K562 (cell line): ENCODE measurements around the gene SLC25A1. TPM values are rescaled to one million over a fixed set of nuclear protein-coding genes. Genes with fewer than 3 reads are reported as not detected.

Source experiments
- ATAC-seq: fragments of 200-7000 bp; cut with Tn5 transposase; 3 replicates; pipeline ENCODE4 v1.9.1; 2020; ENCODE audit warnings: moderate library complexity
- BruUV-seq: library from RNA; stranded (reverse); fragments of 400-500 nt; replicated peaks from 2 replicates; lab custom pipeline; 2021; lab: Mats Ljungman, UMichigan
- CTCF ChIA-PET: fragments of 300-600 bp; formaldehyde crosslinking; extraction: SDS; loops from one replicate; lab custom pipeline; 2021; ENCODE audit warnings: low intra/inter-chr PET ratio; lab: Yijun Ruan, JAX
- POLR2A ChIA-PET: fragments of 300-600, 350-650 bp; sonication (Branson Sonifier 250); formaldehyde crosslinking; extraction: SDS; loops from one replicate; lab custom pipeline; 2021; ENCODE audit warnings: antibody characterized with exemption, inconsistent platforms; lab: Yijun Ruan, JAX
- DNase-seq, 4 experiments: peaks; one replicate each; pipeline versions ENCODE4 v3.0.0 to v3.0.0-alpha.2; 2011 to 2018; ENCODE audit warnings: low spot score in 3 of 4, mixed read lengths in 3 of 4; ENCODE audit errors: extremely low read depth in 1 of 4
- FAIRE-seq: peaks from 2 replicates; lab custom pipeline; 2011; peaks lifted over from hg19 to GRCh38; lab: Jason Lieb, UNC
- H2AFZ ChIP-seq: 2 replicates; pipeline ENCODE4 v1.6.0; 2011; ENCODE audit warnings: low read depth, low read length, control low read depth, inconsistent platforms
- H3K27ac ChIP-seq: fragments of 200-600 bp; 3 replicates; pipeline ENCODE4 v1.8.0; 2011; ENCODE audit warnings: low read depth, mild to moderate bottlenecking, control low read depth, inconsistent platforms, low read length, moderate library complexity, mixed read lengths; ENCODE audit errors: extremely low read depth
- H3K27me3 ChIP-seq, 2 experiments: fragments of 300-600 bp in 1 of 2; 2 replicates in 1 of 2; 3 replicates in 1 of 2; pipeline versions ENCODE4 v1.6.0 to v1.8.0; 2011; ENCODE audit warnings: inconsistent platforms in 2 of 2, low read length in 2 of 2, mild to moderate bottlenecking in 1 of 2, mixed read lengths in 1 of 2, moderate library complexity in 1 of 2; ENCODE audit not compliant: control insufficient read depth in 2 of 2, insufficient read depth in 2 of 2
- H3K36me3 ChIP-seq: fragments of 300-600 bp; 3 replicates; pipeline ENCODE4 v1.8.0; 2011; ENCODE audit warnings: mild to moderate bottlenecking, low read length, inconsistent platforms; ENCODE audit not compliant: control insufficient read depth, insufficient read depth
- H3K4me1 ChIP-seq, 2 experiments: fragments of 200-600 bp in 1 of 2; replicated peaks in 1 of 2; 2 replicates in 1 of 2; 3 replicates in 1 of 2; pipeline versions ENCODE4 v1.5.1 to v1.8.0; 2011; ENCODE audit warnings: inconsistent platforms in 2 of 2, low read length in 2 of 2, mild to moderate bottlenecking in 1 of 2, mixed read lengths in 1 of 2, moderate library complexity in 1 of 2; ENCODE audit not compliant: control insufficient read depth in 2 of 2, insufficient read depth in 2 of 2
- H3K4me2 ChIP-seq: 2 replicates; pipeline ENCODE4 v1.6.1; 2011; ENCODE audit warnings: low read length, control low read depth, inconsistent platforms, mixed read lengths; ENCODE audit not compliant: insufficient read depth
- H3K4me3 ChIP-seq: fragments of 200-600 bp; sonication (generic), shearing (Covaris generic); 2 replicates; pipeline ENCODE4 v1.5.1; 2016; ENCODE audit warnings: control low read depth, inconsistent platforms
- H3K79me2 ChIP-seq: fragments of 200-600 bp; 3 replicates; pipeline ENCODE4 v1.8.0; 2011; ENCODE audit warnings: low read length, inconsistent platforms; ENCODE audit not compliant: control insufficient read depth, insufficient read depth
- H3K9ac ChIP-seq, 2 experiments: 2 replicates each; pipeline versions ENCODE4 v1.6.0 to v1.6.1; 2011; ENCODE audit warnings: low read depth in 2 of 2, low read length in 2 of 2, control low read depth in 1 of 2, inconsistent platforms in 1 of 2, mild to moderate bottlenecking in 1 of 2, mixed read lengths in 1 of 2; ENCODE audit not compliant: insufficient read depth in 1 of 2
- H3K9me1 ChIP-seq: one replicate; pipeline ENCODE4 v1.6.0; 2011; ENCODE audit warnings: inconsistent platforms, mild to moderate bottlenecking, low read length, moderate library complexity; ENCODE audit not compliant: control insufficient read depth, insufficient read depth
- H3K9me3 ChIP-seq: replicated peaks from 2 replicates; pipeline ENCODE4 v1.5.1; 2011; ENCODE audit warnings: low read depth, low read length, inconsistent platforms; ENCODE audit not compliant: control insufficient read depth, insufficient read depth
- H4K20me1 ChIP-seq: replicated peaks from 2 replicates; pipeline ENCODE4 v1.6.1; 2011; ENCODE audit warnings: low read length, inconsistent platforms, mixed read lengths; ENCODE audit not compliant: control insufficient read depth, insufficient read depth
- CHD2 ChIP-seq: IDR thresholded peaks from 2 replicates; pipeline ENCODE4 v1.6.1; 2011; ENCODE audit warnings: low read depth, low read length
- ESRRA ChIP-seq: fragments of 450-650 bp; IDR thresholded peaks from 2 replicates; pipeline ENCODE4 v1.6.1; 2014; ENCODE audit warnings: low read depth, mild to moderate bottlenecking, moderate library complexity, borderline replicate concordance
- KLF13 ChIP-seq: fragments of 450-650 bp; IDR thresholded peaks from 2 replicates; pipeline ENCODE4 v1.6.1; 2016; ENCODE audit warnings: missing genetic modification characterization, low read depth, mild to moderate bottlenecking, missing compliant biosample characterization, moderate library complexity, borderline replicate concordance
- MBD2 ChIP-seq: sonication (generic); IDR thresholded peaks from 2 replicates; pipeline ENCODE4 v1.6.1; 2016; ENCODE audit warnings: low read depth, borderline replicate concordance
- NFYB ChIP-seq: IDR thresholded peaks from 2 replicates; pipeline ENCODE4 v1.6.1; 2011; ENCODE audit warnings: mild to moderate bottlenecking, moderate library complexity; ENCODE audit not compliant: insufficient read length; ENCODE audit errors: extremely low read depth
- NONO ChIP-seq, 2 experiments: fragments of 200-400 bp in 1 of 2; fragments of 450-650 bp in 1 of 2; formaldehyde crosslinking in 1 of 2; IDR thresholded peaks; 2 replicates each; pipeline ENCODE4 v1.6.1; 2017; ENCODE audit warnings: low read depth in 2 of 2, mild to moderate bottlenecking in 2 of 2, moderate library complexity in 2 of 2, low read length in 1 of 2
- RFX1 ChIP-seq: fragments of 450-650 bp; IDR thresholded peaks from 2 replicates; pipeline ENCODE4 v1.6.1; 2016; ENCODE audit warnings: mild to moderate bottlenecking, moderate library complexity
- SIX5 ChIP-seq, 2 experiments: IDR thresholded peaks; 2 replicates each; pipeline ENCODE4 v1.6.1; 2011; ENCODE audit warnings: low read length in 2 of 2, borderline replicate concordance in 1 of 2, low read depth in 1 of 2, mild to moderate bottlenecking in 1 of 2, moderate library complexity in 1 of 2; ENCODE audit not compliant: insufficient read depth in 1 of 2
- SP1 ChIP-seq: sonication (generic); formaldehyde crosslinking; IDR thresholded peaks from 2 replicates; pipeline ENCODE4 v1.8.1; 2022; ENCODE audit warnings: mild to moderate bottlenecking, missing genetic modification reagents
- ZC3H8 ChIP-seq: fragments of 450-650 bp; IDR thresholded peaks from 2 replicates; pipeline ENCODE4 v1.6.1; 2017
- ZEB2 ChIP-seq: fragments of 450-650 bp; IDR thresholded peaks from 2 replicates; pipeline ENCODE4 v1.6.1; 2016
- WGBS: fragments of 100-300 bp; shearing (Covaris generic); methylation state at CpG from one replicate; pipeline ENCODE4 v1.1.6; 2016; ENCODE audit warnings: low coverage, mixed read lengths; ENCODE audit not compliant: insufficient coverage; ENCODE audit errors: missing lambda C conversion rate; 5-methylcytosine and 5-hydroxymethylcytosine counted together
- in situ Hi-C: fragments of 300-500 bp; cut with MboI; formaldehyde crosslinking; loops from 4 replicates; pipeline ENCODE4 v1.15.0; 2018; ENCODE audit warnings: inconsistent platforms, mixed read lengths
- intact Hi-C: fragments of 100-400 bp; cut with micrococcal nuclease; formaldehyde crosslinking; loops from 2 replicates; pipeline ENCODE4 v1.14.2; 2022
- polyA plus RNA-seq, 8 experiments: library from polyadenylated mRNA; depleted of rRNA in 4 of 8; stranded (reverse) in 5 of 8; unstranded in 3 of 8; fragments of >200 nt; fragmentation: Nextera tagmentation in 2 of 8; fragmentation: Illumina TruSeq in 1 of 8; extraction: Ambion mirVana in 2 of 8; extraction: Trizol in 1 of 8; gene quantifications; 2 replicates each; pipeline versions ENCODE4 v1.2.1 to v1.2.3, GENCODE V29; 2011 to 2014; ENCODE audit warnings: inconsistent platforms in 1 of 8, missing spikeins in 1 of 8
- total RNA-seq, 7 experiments: library from RNA; depleted of rRNA in 6 of 7; stranded (reverse); fragments of >200 nt in 6 of 7; fragmentation: Illumina TruSeq in 2 of 7; extraction: Trizol in 2 of 7; gene quantifications; 2 replicates each; pipeline versions ENCODE4 v1.2.1 to v1.2.3, GENCODE V29; 2011 to 2021; ENCODE audit warnings: low replicate concordance in 1 of 7
- TF ChIP-seq, protein P1 (sequence below): sonication (generic); formaldehyde crosslinking; IDR thresholded peaks from 2 replicates; pipeline ENCODE4 v1.8.1; 2023; ENCODE audit warnings: missing genetic modification reagents, mild to moderate bottlenecking, borderline replicate concordance

Gene SLC25A1
- total and polyA plus RNA-seq, 9 of the 15 experiments (the other 6 are each of a cell fraction or from before 2014, with no cell fraction given) = 11.0 to 408 (median 110) TPM

DNA sequence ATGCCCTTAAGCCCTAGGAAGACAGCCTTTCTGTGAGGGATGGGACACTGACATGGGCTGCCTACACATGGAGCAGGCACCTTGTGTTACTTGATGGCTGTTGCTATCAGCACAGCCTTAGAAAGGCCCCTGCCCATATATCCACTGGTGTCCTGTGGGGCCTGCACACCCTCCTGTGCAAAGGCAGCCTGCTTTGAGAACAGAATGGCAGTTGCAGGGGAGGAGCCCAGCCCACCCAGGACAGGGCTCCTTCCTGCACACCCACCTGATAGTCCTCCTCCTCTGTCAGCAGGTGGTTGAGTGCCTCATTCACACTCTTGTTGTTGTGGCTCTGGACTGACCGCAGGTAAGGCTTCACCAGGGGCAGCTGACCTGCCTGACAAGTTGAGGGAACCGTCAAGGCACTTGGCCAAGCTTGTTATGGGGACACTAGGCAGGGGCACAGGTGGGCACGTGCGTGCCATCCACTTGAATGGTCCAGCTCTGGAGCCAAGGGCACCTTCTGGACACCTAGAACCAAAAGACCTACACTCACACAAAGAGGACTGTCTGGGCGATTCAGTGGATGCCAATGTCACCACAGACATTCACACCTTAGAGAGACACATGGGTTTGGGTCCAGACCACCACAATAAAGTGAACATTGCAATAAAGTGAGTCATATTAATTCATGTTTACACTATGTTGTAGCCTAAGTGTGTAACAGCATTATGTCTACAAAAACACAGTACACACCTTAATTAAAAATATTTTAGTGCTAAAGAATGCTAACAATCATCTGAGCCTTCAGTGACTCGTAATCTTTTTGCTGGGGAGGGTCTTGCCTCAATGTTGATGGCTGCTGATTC, 9.4 kb upstream of the SLC25A1 start (continued):
- TF ChIP-seq, protein P1, sequence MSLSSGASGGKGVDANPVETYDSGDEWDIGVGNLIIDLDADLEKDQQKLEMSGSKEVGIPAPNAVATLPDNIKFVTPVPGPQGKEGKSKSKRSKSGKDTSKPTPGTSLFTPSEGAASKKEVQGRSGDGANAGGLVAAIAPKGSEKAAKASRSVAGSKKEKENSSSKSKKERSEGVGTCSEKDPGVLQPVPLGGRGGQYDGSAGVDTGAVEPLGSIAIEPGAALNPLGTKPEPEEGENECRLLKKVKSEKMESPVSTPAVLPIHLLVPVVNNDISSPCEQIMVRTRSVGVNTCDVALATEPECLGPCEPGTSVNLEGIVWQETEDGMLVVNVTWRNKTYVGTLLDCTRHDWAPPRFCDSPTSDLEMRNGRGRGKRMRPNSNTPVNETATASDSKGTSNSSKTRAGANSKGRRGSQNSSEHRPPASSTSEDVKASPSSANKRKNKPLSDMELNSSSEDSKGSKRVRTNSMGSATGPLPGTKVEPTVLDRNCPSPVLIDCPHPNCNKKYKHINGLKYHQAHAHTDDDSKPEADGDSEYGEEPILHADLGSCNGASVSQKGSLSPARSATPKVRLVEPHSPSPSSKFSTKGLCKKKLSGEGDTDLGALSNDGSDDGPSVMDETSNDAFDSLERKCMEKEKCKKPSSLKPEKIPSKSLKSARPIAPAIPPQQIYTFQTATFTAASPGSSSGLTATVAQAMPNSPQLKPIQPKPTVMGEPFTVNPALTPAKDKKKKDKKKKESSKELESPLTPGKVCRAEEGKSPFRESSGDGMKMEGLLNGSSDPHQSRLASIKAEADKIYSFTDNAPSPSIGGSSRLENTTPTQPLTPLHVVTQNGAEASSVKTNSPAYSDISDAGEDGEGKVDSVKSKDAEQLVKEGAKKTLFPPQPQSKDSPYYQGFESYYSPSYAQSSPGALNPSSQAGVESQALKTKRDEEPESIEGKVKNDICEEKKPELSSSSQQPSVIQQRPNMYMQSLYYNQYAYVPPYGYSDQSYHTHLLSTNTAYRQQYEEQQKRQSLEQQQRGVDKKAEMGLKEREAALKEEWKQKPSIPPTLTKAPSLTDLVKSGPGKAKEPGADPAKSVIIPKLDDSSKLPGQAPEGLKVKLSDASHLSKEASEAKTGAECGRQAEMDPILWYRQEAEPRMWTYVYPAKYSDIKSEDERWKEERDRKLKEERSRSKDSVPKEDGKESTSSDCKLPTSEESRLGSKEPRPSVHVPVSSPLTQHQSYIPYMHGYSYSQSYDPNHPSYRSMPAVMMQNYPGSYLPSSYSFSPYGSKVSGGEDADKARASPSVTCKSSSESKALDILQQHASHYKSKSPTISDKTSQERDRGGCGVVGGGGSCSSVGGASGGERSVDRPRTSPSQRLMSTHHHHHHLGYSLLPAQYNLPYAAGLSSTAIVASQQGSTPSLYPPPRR (CRISPR knock-in tag) = no peak

DNA sequence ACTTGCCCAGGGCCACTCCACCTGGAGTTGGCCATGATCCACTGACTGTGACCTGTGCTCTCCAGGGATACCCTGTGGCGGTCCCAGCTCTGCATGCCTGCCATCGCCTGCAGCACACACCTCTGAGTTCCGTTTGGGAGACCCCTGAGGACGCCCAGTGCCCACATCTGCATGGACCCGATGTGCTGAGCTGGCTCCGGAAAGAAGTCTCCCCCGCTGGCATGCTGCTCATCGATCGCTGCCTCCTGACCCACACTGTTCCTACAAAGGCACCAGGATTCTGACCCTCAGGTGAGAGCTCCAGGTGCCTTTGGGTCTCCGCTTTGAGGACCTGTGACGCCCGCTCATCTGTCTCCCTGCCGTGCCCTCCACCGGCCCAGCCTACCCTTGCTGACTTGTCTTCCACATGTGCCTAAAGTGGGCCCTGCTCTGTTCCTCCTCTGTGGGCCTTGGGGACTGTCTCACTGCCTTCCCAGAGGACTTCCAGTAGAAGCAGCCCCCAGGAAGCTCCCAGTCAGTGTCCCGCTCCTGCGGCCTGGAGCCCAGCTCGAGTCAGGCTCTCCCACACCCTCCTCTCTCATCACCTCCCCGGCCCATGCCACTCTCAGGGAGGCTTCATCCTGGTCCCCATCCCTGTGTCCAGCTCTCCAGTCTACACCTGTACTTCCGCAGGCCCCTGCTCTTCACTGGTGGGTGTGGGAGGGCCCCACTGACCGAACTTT, 5.9 kb upstream of the SLC25A1 start:
- Histone ChIP-seq H3K27ac (no peak overlapping the region), H2AFZ (0 out of 2 replicates have a peak overlapping the region, but pooled peaks have one; percentile 4), H3K9me3 (no peaks in the 10 kb centered on the region), H3K4me2 (no peak overlapping the region), H4K20me1 (no peaks in the 10 kb centered on the region; the same call in 1 of the 2 replicates), H3K79me2 (no peaks in the 10 kb centered on the region), H3K36me3 (no peaks in the 10 kb centered on the region), H3K4me3 (no peak overlapping the region), H3K4me1 (peaks cover 5 to 51% of the 10 kb centered on the region in 2 experiments), H3K27me3 (peaks cover 26 to 60% of the 10 kb centered on the region in 2 experiments), H3K9ac (peak overlapping the region in 1 of 2 experiments; percentile 77; a peak in 2 of 4 replicates), H3K9me1 (no peaks in the 10 kb centered on the region)
- CTCF ChIA-PET = no interaction called here
- WGBS = 35% methylated on average over 20 of the region's 20 CpGs
- ATAC-seq (no peak; the same call in 2 of the 3 replicates), DNase-seq (no peak), FAIRE-seq (no peak)
- POLR2A ChIA-PET = interaction anchor here (0.7 to 11.1 kb wide), 7 partner anchors 11 to 1136 kb away, joined by 3 to 191 read pairs (median 4); no protein-coding TSS in a partner anchor
- intact Hi-C loops (no loop called here), in situ Hi-C loops (no loop called here)
- no TSS peak for BruUV-seq
- TF ChIP-seq NONO (IDR thresholded peaks at IDR 0.05; ENCODE audit: low read depth in 2 of 2, low read length in 1 of 2) (no peak), RFX1 (no peak), MBD2 (no peak), ESRRA (no peak), ZC3H8 (no peak), CHD2 (0 out of 2 replicates have a peak, but pooled peaks have one; percentile 6), NFYB (no peak), SP1 (CRISPR knock-in tag) (no peak), SIX5 (IDR thresholded peaks at IDR 0.05; ENCODE audit: borderline replicate concordance in 1 of 2, insufficient read depth in 1 of 2, low read depth in 1 of 2, low read length in 2 of 2) (0 out of 4 replicates have a peak, but pooled peaks of 1 of the 2 experiments have one; percentile 26), KLF13 (tag) (no peak), ZEB2 (no peak)
